ENCODE data around the gene KLB. TPM values are rescaled to one million over a fixed set of nuclear protein-coding genes. Genes with fewer than 3 reads are reported as not detected.

KLB gene
- total RNA-seq, 1 experiment from 2014 or later, result not detected

GRCh38 chr4:39452153-39452859, 45.6 kb downstream of the KLB start:
- H3K27me3 ChIP-seq (ENCODE audit: insufficient read depth, low read length), result no peaks in the 10 kb centered on the region
- intact Hi-C loops (cut with micrococcal nuclease), result loop anchor here (5.0 kb wide), 1 partner anchor 550 kb away; no protein-coding TSS in a partner anchor
- no peaks in the 10 kb centered on the region for H3K9me2 ChIP-seq (ENCODE audit: insufficient read depth)
- peaks cover 55 to 67% of the 10 kb centered on the region in 2 experiments for H3K36me3 ChIP-seq (ENCODE audit: control insufficient read depth in 1 of 2, insufficient read depth in 2 of 2, low read length in 2 of 2)
- CTCF ChIA-PET, result no interaction called here
- H3K79me2 ChIP-seq (ENCODE audit: insufficient read depth, low read length), result peaks cover 50% of the 10 kb centered on the region
- no peak overlapping the region for H3K4me3 ChIP-seq (replicated peaks in 1 of 2; ENCODE audit: low read depth in 1 of 2, low read length in 2 of 2)
- H3K9me3 ChIP-seq (ENCODE audit: control insufficient read depth in 1 of 2, insufficient read depth in 1 of 2, low read depth in 1 of 2, low read length in 2 of 2), result no peaks in the 10 kb centered on the region
- no peak overlapping the region for H3K27ac ChIP-seq (ENCODE audit: low read depth, low read length)
- RAD21 ChIA-PET (ENCODE audit: low non-redundant PET in 1 of 2, low total read pairs in 2 of 2, uncharacterized antibody in 2 of 2, unreplicated experiment in 2 of 2), result interaction anchor here in 1 of 2 experiments (0.7 kb wide), 1 partner anchor 226 kb away, joined by 3 read pairs; no protein-coding TSS in a partner anchor
- H3K9ac ChIP-seq (ENCODE audit: low read length), result no peak overlapping the region
- no peak for TF ChIP-seq SIN3A (IDR thresholded peaks at IDR 0.05; ENCODE audit: low read depth)
- TF ChIP-seq ZNF274 (IDR thresholded peaks at IDR 0.05; ENCODE audit: low read depth, low read length), result no peak
- TF ChIP-seq POLR2AphosphoS5 (IDR thresholded peaks at IDR 0.05; ENCODE audit: low read depth, low read length), result no peak
- no peak for TF ChIP-seq REST (IDR thresholded peaks at IDR 0.05; ENCODE audit: low read depth)
- TF ChIP-seq MAX (IDR thresholded peaks at IDR 0.05), result no peak
- no peak for TF ChIP-seq FOSL1 (IDR thresholded peaks at IDR 0.05; ENCODE audit: low read depth)
- TF ChIP-seq ZBTB33 (IDR thresholded peaks at IDR 0.05; ENCODE audit: extremely low read depth, insufficient replicate concordance, low read length), result no peak
- TF ChIP-seq EZH2phosphoT487 (IDR thresholded peaks at IDR 0.05; ENCODE audit: borderline replicate concordance), result no peak
- BruUV-seq (replicated peaks), result no TSS peak
- H3K4me2 ChIP-seq (ENCODE audit: low read length), result no peak overlapping the region
- DNase-seq (ENCODE audit: low read depth, low spot score), result no peak
- ATAC-seq, result no peak; the same call in 1 of the 2 replicates
- no peak overlapping the region for H2AFZ ChIP-seq (ENCODE audit: low read depth, low read length, poor library complexity, severe bottlenecking)
- peaks cover 0 to 7% of the 10 kb centered on the region in 2 experiments; a peak in 2 of 4 replicates for H3K4me1 ChIP-seq (ENCODE audit: control insufficient read depth in 1 of 2, insufficient read depth in 2 of 2, low read length in 2 of 2)
- POLR2A ChIA-PET, result interaction anchor here (0.6 kb wide), 1 partner anchor 9 kb away, joined by 4 read pairs; no protein-coding TSS in a partner anchor
- peaks cover 67% of the 10 kb centered on the region for H4K20me1 ChIP-seq (ENCODE audit: insufficient read depth)

All from HCT116 (cell line).